Limb (tissue), 2 donors: ENCODE data around the gene FOXL2NB.

ENCODE experiments used
- DNase-seq, 2 donors: peaks; one replicate each; pipeline ENCODE4 v3.0.0-alpha.2; 2016; ENCODE audit errors: extremely low spot score in 2 of 2

Gene FOXL2NB

GRCh38 chr3:138928727-138929372 lies 18.2 kb upstream of the FOXL2NB start:
- no peak for DNase-seq

DNA sequence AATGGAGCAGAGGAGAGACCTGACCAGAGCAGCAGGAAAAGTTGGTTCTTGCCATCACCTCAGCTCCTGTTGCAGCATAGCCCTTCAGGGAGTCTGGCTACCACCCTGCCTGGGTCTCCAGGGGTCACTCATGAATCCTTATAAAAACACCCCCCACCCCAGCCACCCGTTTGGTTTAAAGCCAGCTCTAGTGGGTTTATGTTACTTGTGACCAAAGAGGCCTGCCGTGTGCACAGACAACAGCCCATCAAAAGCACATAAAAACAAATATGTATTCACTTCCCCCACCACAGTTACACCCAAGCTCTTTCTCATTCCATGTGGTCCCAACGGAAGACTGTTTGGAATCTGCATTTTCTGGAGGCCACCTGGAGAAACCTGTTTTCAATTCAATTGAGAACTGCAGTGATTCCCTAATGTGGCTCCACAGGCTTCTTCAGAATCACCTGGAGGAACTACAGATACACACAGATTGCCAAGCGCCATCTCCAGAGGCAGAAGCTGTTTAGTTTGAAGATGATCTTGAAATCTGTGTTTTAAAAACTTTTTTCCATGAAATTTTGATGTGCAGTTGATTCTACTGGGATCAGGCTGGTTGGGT lies 13.8 kb upstream of the FOXL2NB start:
- no peak for DNase-seq

DNA sequence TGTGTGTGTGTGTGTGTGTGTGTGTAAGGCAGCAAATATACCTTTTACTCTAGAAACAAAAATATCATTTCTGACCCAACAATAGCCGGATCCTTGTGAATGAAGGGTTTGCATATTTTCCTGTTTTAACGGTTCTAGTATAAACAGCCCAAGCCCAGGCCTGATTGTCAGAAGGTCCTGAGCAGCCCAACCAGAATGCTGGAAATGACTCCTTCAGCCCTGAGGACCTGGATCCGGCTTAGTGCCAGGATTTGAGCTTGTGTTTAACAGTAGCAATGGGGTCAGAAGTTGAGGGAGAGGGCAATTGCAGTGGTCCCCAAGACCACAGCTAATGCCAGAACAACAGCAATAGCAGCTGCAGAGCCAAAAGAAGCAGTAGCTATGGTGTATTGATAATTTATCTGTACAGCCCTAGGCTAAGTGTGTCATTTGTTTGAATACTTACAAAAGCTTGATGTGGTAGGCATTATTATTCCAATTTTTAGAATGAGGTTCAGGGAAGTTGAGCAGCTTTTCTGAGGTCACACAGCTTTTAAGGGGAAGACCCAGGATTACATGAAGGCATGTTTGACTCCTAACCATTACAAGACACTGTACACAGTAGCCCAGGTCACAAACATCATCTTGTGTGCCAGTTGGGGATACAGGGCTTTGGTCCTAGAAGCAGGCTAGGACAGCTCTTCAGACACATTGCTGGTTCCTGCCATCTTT lies 12.9 kb upstream of the FOXL2NB start:
- no peak for DNase-seq

- no peak for DNase-seq
Observed at GRCh38 chr3:138935505-138935862, 11.5 kb upstream of the FOXL2NB start.

DNA sequence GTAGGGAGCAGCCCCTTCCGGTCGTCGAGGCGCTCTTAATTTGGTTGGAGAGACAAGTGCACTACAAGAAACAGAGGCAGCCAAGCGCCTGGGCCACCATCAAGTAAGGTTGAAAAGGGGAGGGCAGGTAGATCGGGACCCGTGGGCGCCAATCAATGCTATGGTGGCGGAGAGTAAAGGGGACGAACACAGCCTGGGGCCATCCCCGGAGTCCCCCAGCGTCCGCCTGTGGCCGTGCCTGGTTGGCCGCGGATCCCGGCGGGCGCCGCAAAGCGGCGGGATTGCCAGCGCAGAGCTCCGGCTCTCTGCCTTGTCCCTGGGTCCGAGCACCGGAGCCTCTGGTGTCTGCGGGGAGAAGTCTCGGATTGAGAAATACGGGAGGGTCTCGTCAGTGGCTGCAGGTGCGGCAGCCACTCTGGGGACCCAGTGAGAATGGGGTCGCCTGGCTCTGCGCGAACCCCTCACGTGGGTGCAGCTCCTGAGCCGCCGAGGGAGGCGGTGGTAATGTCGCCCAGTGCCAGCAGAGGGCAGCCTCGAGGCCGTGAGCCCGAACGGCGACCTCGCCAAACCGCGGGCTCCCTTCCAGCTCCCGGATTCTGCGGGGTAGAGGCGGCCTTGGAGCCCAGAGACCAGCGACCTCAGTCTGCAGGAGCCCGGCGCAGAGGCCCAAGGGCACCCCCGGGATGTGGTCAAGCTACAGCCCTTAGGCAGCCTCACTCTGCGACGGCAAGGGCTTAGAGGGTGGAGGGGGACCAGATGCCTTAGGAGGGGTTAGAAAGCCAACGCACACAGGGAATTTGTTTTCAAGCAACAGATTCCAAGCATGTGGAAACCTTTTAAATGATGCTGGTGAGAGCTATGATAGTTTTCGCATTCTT lies 10.9 kb upstream of the FOXL2NB start:
- DNase-seq: peak; percentile 42 to 88

DNA sequence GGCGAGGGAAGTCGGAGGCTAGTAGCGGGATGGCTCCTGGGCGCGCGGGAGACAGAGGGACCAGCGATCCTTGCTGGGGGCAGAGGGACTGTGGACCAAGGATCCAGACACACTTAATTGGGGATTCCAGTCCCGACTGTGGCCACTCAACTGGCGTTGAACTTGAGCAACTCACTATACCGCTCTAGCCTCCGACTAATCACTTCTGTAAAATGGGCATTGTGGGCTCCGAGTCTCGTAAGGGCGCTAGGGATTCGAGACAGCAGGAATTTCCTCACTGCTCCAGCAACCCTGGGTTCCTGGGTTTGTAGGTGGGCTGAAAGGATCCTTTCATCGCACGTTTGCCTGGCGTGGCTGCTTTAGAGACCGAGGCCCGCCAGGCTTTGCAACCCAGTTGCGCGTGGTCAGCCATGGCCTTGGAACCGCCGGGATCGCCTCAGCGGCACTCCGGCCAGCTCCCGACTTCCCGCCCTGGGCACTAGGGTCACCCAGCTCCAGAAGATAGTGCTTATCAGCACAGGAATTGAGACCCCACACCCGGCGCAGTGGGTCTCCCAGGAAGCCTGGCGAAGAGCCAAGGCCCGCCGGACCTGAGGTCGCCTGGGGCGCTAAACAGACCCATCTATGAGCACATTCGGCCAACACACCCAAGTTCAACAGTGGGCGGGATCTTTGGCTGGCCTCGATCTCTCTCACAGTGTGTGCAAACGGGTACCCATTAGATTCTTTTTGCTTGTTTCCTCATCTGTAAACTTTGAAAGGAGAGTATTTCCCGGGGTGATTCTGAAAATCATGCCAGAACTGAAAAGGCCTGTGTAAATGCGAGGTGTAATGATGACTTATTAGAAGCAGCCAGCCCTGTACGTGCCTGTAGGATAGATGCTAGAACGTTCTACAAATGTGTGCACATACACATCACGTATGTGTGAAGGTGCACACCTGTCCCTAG lies 10.0 kb upstream of the FOXL2NB start:
- DNase-seq: peak in 1 of 2 donors; percentile 45

DNA sequence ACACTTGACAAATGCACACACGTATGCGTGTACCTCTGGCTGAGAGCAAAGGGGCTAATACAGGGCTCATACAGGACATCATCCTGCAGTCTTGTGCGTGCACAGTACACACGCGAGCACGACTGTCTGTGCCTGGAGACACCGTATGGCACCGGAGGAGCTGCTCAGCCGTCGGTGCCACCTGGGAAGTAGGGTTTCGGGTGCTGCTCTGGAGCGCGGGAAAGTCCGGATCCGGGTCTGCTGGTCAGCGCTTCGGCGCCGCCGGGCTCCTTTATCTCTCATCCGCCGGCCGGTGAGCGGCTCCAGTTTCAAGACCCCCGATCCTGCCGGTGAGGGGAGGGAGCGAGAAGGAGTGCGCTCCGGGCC lies 9.3 kb upstream of the FOXL2NB start:
- DNase-seq: peak in 1 of 2 donors; percentile 42

GRCh38 chr3:138938056-138938876 lies 8.8 kb upstream of the FOXL2NB start:
- DNase-seq: peak in 1 of 2 donors; percentile 43

DNA sequence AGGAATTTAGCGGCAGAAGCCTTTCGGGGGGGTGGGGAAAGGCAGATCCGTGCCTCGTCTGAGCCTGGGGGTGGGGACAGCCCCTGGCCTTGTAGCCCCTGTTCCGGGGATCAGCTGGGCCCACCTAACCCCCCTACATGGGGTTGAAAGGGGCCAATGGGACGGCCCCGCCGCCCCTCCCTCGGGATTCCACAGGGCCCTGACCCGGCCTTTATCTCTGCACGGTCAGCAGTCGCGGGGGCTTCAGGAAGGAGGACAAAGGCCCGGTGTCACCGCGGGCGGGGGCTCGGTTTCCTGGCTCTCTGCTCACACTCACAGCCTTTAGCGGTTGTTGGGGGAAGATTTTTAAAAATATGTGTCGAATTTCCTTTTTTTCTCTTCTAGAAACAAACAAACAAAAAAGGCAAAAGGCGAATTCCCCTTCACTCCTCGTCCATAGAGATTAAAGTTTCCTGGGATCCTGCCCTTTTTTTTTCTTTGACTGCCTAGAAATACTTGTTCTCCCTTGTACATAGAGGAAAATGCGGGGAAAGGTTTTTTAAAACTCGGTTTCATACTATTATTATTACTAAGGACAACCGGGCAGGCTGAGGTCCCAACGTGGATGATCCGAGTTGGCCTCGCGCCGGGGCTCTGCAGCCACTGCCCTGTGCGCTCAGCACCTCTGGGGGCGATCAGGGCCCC lies 8.0 kb upstream of the FOXL2NB start:
- no peak for DNase-seq

DNA sequence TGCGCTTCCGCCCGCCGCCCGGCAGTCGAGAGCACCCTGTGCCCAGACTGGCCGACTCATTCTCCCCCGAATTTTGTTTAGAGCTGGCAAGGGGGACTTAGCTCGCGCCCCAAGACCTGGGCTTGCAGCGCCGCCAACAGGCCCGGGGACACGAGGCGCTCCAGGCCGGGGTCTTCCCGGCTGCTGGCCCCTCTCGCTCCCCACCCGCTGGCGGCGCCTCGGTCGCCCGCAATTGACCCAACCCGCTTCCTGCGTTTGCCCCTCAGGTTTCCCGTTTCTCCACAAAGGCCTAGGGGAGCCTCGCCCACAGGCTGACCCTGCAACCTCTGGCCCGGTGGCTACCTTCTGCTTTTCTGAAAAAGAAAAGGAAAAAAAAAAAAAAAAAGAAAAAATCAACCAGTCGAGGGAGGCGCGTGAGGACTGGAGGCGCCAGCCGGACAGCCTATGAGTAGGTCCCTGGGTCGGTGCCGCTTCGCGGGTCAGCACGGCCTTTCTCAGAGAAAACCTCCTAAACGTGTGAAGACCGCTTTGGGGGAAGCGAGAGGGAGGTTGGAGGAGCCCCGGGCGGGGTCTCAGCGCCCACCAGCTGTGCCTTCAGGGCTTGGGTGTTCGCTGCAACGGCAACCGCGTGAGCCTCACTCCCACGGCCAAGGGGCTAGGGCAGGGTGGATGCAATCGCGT lies 7.3 kb upstream of the FOXL2NB start:
- DNase-seq: peak in 1 of 2 donors; percentile 44

DNA sequence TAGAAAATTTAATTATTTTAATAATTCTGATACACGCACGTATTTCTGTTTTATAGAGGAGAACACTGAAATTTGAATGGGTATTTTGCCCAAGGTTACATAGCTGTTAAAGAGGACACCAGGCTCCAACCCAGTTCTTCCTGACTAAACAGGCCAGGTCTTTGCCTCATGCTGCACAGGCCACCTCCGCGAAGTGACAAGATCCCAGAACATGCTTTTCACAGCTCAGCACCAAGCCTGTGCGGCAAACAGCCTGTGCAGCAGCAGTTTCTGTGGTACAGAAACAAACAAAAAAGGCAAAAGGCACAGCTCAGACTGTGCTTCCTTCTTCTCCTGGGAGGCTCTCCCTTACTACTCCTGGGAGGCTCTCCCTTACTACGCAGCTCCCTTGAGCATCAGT lies 6.6 kb upstream of the FOXL2NB start:
- no peak for DNase-seq

- DNase-seq: peak in 1 of 2 donors; percentile 58
Observed at GRCh38 chr3:138941259-138941885, 5.6 kb upstream of the FOXL2NB start.

- no peak for DNase-seq
Observed at GRCh38 chr3:138942271-138942670, 4.7 kb upstream of the FOXL2NB start.

GRCh38 chr3:138942861-138943623 lies 4.0 kb upstream of the FOXL2NB start:
- peak in 1 of 2 donors; percentile 64 for DNase-seq

GRCh38 chr3:138943724-138944653 lies 3.0 kb upstream of the FOXL2NB start:
- DNase-seq: peak; percentile 7 to 67

GRCh38 chr3:138944654-138944928 lies 2.4 kb upstream of the FOXL2NB start:
- DNase-seq: no peak
